Endothelial cell of umbilical vein (primary cell): ENCODE data around the gene LIN28A. TPM values are rescaled to one million over a fixed set of nuclear protein-coding genes. Genes with fewer than 3 reads are reported as not detected.

Experiments
- BruUV-seq: library from RNA; stranded (reverse); fragments of 400-500 nt; replicated peaks from 2 replicates; lab custom pipeline; 2021; lab: Mats Ljungman, UMichigan
- CTCF ChIA-PET: fragments of 300-600, 350-600 bp; sonication (Branson Sonifier 250); formaldehyde crosslinking; loops from one replicate; lab custom pipeline; 2021; ENCODE audit warnings: antibody characterized with exemption, inconsistent platforms; lab: Charles Lee
- POLR2A ChIA-PET: fragments of 300-600, 350-600 bp; sonication (Branson Sonifier 250); formaldehyde crosslinking; loops from one replicate; lab custom pipeline; 2021; ENCODE audit warnings: antibody characterized with exemption, inconsistent platforms; lab: Charles Lee
- DNase-seq: peaks from one replicate; pipeline ENCODE4 v3.0.0-alpha.2; 2011; ENCODE audit warnings: low read depth, low spot score
- FAIRE-seq: peaks from 2 replicates; lab custom pipeline; 2011; peaks lifted over from hg19 to GRCh38; lab: Jason Lieb, UNC
- H2AFZ ChIP-seq: 2 replicates; pipeline ENCODE4 v1.6.0; 2012; ENCODE audit warnings: low read depth, low read length, control low read depth, inconsistent platforms
- H3K27ac ChIP-seq: 2 replicates; pipeline ENCODE4 v1.5.1; 2011; ENCODE audit warnings: low read depth, mild to moderate bottlenecking, control low read depth, low read length, moderate library complexity; ENCODE audit not compliant: insufficient read depth
- H3K27me3 ChIP-seq, 2 experiments: 2 replicates each; pipeline versions ENCODE4 v1.6.0 to v1.6.1; 2011; ENCODE audit warnings: low read length in 2 of 2, mixed read lengths in 1 of 2; ENCODE audit not compliant: control insufficient read depth in 2 of 2, insufficient read depth in 2 of 2
- H3K36me3 ChIP-seq, 2 experiments: 2 replicates in 1 of 2; 3 replicates in 1 of 2; pipeline ENCODE4 v1.5.1; 2011; ENCODE audit warnings: low read length in 2 of 2, mild to moderate bottlenecking in 1 of 2, moderate library complexity in 1 of 2; ENCODE audit not compliant: control insufficient read depth in 2 of 2, insufficient read depth in 2 of 2; ENCODE audit errors: extremely low read depth in 1 of 2
- H3K4me1 ChIP-seq: 3 replicates; pipeline ENCODE4 v1.5.1; 2011; ENCODE audit warnings: mild to moderate bottlenecking, low read length; ENCODE audit not compliant: control insufficient read depth, insufficient read depth; ENCODE audit errors: extremely low read depth
- H3K4me2 ChIP-seq: 2 replicates; pipeline ENCODE4 v1.6.1; 2011; ENCODE audit warnings: low read length, control low read depth, mixed read lengths; ENCODE audit not compliant: insufficient read depth
- H3K4me3 ChIP-seq, 3 experiments: fragments of 200-600 bp in 1 of 3; sonication (generic), shearing (Covaris generic) in 1 of 3; replicated peaks in 1 of 3; 2 replicates each; pipeline ENCODE4 v1.5.1; 2011 to 2016; ENCODE audit warnings: control low read depth in 3 of 3, low read length in 3 of 3, mild to moderate bottlenecking in 2 of 3, inconsistent platforms in 1 of 3, low read depth in 1 of 3, moderate library complexity in 1 of 3; ENCODE audit not compliant: insufficient read depth in 1 of 3
- H3K79me2 ChIP-seq: 2 replicates; pipeline ENCODE4 v1.6.0; 2012; ENCODE audit warnings: low read length, inconsistent platforms; ENCODE audit not compliant: control insufficient read depth, insufficient read depth
- H3K9ac ChIP-seq: replicated peaks from 2 replicates; pipeline ENCODE3; 2011; ENCODE audit warnings: low read length, control low read depth; ENCODE audit not compliant: insufficient read depth; ENCODE audit errors: extremely low read depth
- H3K9me1 ChIP-seq: replicated peaks from 3 replicates; pipeline ENCODE4 v1.6.0; 2011; ENCODE audit warnings: mild to moderate bottlenecking, low read length; ENCODE audit not compliant: control insufficient read depth, insufficient read depth; ENCODE audit errors: extremely low read depth
- H3K9me3 ChIP-seq: replicated peaks from 2 replicates; pipeline ENCODE4 v1.5.1; 2012; ENCODE audit warnings: low read length, inconsistent platforms; ENCODE audit not compliant: control insufficient read depth, insufficient read depth
- H4K20me1 ChIP-seq: replicated peaks from 2 replicates; pipeline ENCODE3; 2011; ENCODE audit warnings: mild to moderate bottlenecking, low read length; ENCODE audit not compliant: control insufficient read depth, insufficient read depth; ENCODE audit errors: extremely low read depth
- CTCF ChIP-seq, 2 donors: IDR thresholded peaks; 1 replicate in 1 of 2; 2 replicates in 1 of 2; pipeline ENCODE4 v1.5.1; 2011; ENCODE audit warnings: low read length in 2 of 2, mild to moderate bottlenecking in 2 of 2, moderate library complexity in 2 of 2, control low read depth in 1 of 2, inconsistent platforms in 1 of 2, low read depth in 1 of 2; ENCODE audit not compliant: insufficient read depth in 1 of 2; ENCODE audit errors: extremely low read depth in 1 of 2
- EZH2 ChIP-seq: IDR thresholded peaks from 2 replicates; pipeline ENCODE4 v1.6.1; 2012; ENCODE audit warnings: borderline replicate concordance, low read depth, mild to moderate bottlenecking, moderate library complexity, low read length, inconsistent platforms; ENCODE audit not compliant: severe bottlenecking
- FOS ChIP-seq: IDR thresholded peaks from 2 replicates; pipeline ENCODE4 v1.6.1; 2011; ENCODE audit warnings: mild to moderate bottlenecking, low read length, moderate library complexity, borderline replicate concordance; ENCODE audit not compliant: insufficient read depth
- GATA2 ChIP-seq: IDR thresholded peaks from 2 replicates; pipeline ENCODE4 v1.7.0; 2011; ENCODE audit warnings: low read depth, mild to moderate bottlenecking, moderate library complexity, mixed read lengths, low read length; ENCODE audit not compliant: insufficient read length, insufficient read depth
- JUN ChIP-seq: IDR thresholded peaks from 2 replicates; pipeline ENCODE4 v1.6.1; 2011; ENCODE audit warnings: borderline replicate concordance, low read depth; ENCODE audit not compliant: insufficient read length, insufficient read depth
- MAX ChIP-seq: IDR thresholded peaks from 2 replicates; pipeline ENCODE4 v1.6.1; 2011; ENCODE audit not compliant: insufficient read depth, insufficient read length
- MYC ChIP-seq: IDR thresholded peaks from one replicate; pipeline ENCODE4 v1.6.1; 2011; ENCODE audit warnings: mild to moderate bottlenecking, low read depth, low read length
- POLR2A ChIP-seq: IDR thresholded peaks from 2 replicates; pipeline ENCODE4 v1.6.1; 2012; ENCODE audit warnings: low read depth, mild to moderate bottlenecking, control low read depth, low read length
- POLR2AphosphoS5 ChIP-seq: IDR thresholded peaks from 2 replicates; pipeline ENCODE4 v1.6.1; 2012; ENCODE audit warnings: low read depth, mild to moderate bottlenecking, control low read depth, low read length, moderate library complexity; ENCODE audit not compliant: insufficient read depth
- dilution Hi-C: fragments of 300-500 bp; cut with MboI; formaldehyde crosslinking; loops from one replicate; pipeline ENCODE4 v1.15.0; 2019; ENCODE audit warnings: low sequenced_read_pairs; ENCODE audit not compliant: extremely low pct_ligation_motif_present
- intact Hi-C: fragments of 100-400 bp; cut with micrococcal nuclease; formaldehyde crosslinking; loops from one replicate; pipeline ENCODE4 v1.10.0; 2022
- polyA plus RNA-seq, 4 experiments: library from polyadenylated mRNA; depleted of rRNA in 3 of 4; stranded (reverse) in 3 of 4; unstranded in 1 of 4; fragments of >200 nt; gene quantifications; 2 replicates each; pipeline versions ENCODE4 v1.2.1 to v1.2.3, GENCODE V29; 2011 to 2012; ENCODE audit warnings: missing spikeins in 1 of 4
- total RNA-seq: library from RNA; stranded (reverse); gene quantifications from 2 replicates; pipeline ENCODE4 v1.2.3, GENCODE V29; 2021

LIN28A gene
- total and polyA plus RNA-seq, 2 donors (not counting 3 experiments of a cell fraction or from before 2014, with no cell fraction given), result 0.11 TPM; not detected in 1

GRCh38 chr1:26470878-26471497, 60.4 kb downstream of the LIN28A start:
- DNase-seq, result no peak
- BruUV-seq, result no TSS peak
- intact Hi-C loops, result loop anchor here (5.0 kb wide), 1 partner anchor 194 kb away; no protein-coding TSS in a partner anchor
- peaks cover 11% of the 10 kb centered on the region for H3K4me1 ChIP-seq
- FAIRE-seq, result no peak
- H3K4me3 ChIP-seq, result no peak overlapping the region
- H3K27me3 ChIP-seq, result no peaks in the 10 kb centered on the region
- peaks cover 3% of the 10 kb centered on the region for H4K20me1 ChIP-seq
- H3K79me2 ChIP-seq, result peaks cover 18% of the 10 kb centered on the region
- H3K27ac ChIP-seq, result no peak overlapping the region
- POLR2A ChIA-PET, result interaction anchor here (0.7 kb wide), 1 partner anchor 29 kb away, joined by 4 read pairs; no protein-coding TSS in a partner anchor
- no peaks in the 10 kb centered on the region for H3K9me3 ChIP-seq
- H3K9me1 ChIP-seq, result no peaks in the 10 kb centered on the region
- dilution Hi-C loops, result no loop called here
- H3K4me2 ChIP-seq, result no peak overlapping the region
- no peak overlapping the region for H2AFZ ChIP-seq
- CTCF ChIA-PET, result interaction anchor here (1.0 to 1.8 kb wide), 9 partner anchors 10 to 54 kb away, joined by 3 to 6 read pairs (median 3); partner anchors contain the start of gene DHDDS
- peaks cover 16 to 25% of the 10 kb centered on the region in 2 experiments for H3K36me3 ChIP-seq
- H3K9ac ChIP-seq, result no peak overlapping the region
- TF ChIP-seq JUN (no peak), POLR2A (no peak), CTCF (IDR thresholded peaks at IDR 0.05; ENCODE audit: extremely low read depth in 1 of 2, insufficient read depth in 1 of 2, low read depth in 1 of 2, low read length in 2 of 2) (no peak), GATA2 (no peak), MYC (no peak), EZH2 (no peak), FOS (no peak), MAX (no peak), POLR2AphosphoS5 (no peak)
